ENCODE results near the gene SLC24A4.

The SLC24A4 gene

DNA sequence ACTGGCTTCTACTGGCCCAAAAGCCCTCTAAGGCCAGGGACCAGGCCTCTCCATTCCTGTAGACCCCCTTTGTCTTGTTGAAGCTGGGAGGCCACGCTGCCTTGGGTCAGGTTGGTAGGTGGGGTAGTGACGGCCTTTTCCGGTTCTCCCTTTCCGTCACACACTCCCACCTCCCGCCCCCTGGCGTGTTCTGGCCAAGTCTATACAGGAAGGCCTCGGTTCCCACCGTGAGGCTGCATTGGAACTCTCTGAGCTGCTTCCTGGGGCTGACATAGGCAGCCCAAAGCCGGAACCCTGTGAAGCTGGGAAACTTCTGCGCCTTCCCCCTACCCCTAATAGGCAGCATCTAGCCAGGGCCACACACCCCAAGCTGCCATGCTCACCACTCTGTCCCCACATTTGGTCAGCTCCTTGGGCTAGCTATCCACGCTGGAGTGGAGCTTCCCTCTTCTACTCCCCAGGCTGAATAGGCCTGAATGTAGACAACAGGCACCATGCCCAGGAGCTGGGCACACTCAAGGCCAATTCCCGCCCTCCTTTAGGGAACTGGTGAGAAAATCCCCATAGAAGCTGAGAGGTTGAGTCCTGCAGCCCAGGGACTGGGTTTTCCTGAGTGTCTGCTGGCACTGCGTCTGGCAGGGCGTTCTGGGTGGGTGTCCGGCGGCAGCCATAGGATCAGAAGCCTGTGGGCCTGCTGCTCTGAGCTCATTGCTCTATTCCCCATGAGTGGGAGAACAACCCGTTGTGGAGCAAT lies 226.3 kb downstream of the SLC24A4 start:
- Histone ChIP-seq H3K4me2 (ENCODE audit: low read length) (no peak overlapping the region), H4K20me1 (ENCODE audit: control insufficient read depth, insufficient read depth, low read depth, low read length) (peaks cover 14% of the 10 kb centered on the region), H3K27ac (ENCODE audit: low read depth, low read length) (no peak overlapping the region), H3K36me3 (ENCODE audit: control insufficient read depth, low read length) (no peaks in the 10 kb centered on the region), H3K4me3 (ENCODE audit: low read length) (no peak overlapping the region), H3K9me3 (ENCODE audit: control insufficient read depth, insufficient read depth, low read length) (no peaks in the 10 kb centered on the region), H3K9me2 (replicated peaks; ENCODE audit: control insufficient read depth, low read length) (no peaks in the 10 kb centered on the region), H3K4me1 (ENCODE audit: control insufficient read depth, low read length) (peaks cover 18% of the 10 kb centered on the region), H3F3A (ENCODE audit: control insufficient read depth, insufficient read depth) (no peaks in the 10 kb centered on the region), H3K79me2 (ENCODE audit: control insufficient read depth, low read length) (no peaks in the 10 kb centered on the region), H3K27me3 (ENCODE audit: control insufficient read depth, low read length) (peaks cover 45% of the 10 kb centered on the region)
- TF ChIP-seq, protein P1, sequence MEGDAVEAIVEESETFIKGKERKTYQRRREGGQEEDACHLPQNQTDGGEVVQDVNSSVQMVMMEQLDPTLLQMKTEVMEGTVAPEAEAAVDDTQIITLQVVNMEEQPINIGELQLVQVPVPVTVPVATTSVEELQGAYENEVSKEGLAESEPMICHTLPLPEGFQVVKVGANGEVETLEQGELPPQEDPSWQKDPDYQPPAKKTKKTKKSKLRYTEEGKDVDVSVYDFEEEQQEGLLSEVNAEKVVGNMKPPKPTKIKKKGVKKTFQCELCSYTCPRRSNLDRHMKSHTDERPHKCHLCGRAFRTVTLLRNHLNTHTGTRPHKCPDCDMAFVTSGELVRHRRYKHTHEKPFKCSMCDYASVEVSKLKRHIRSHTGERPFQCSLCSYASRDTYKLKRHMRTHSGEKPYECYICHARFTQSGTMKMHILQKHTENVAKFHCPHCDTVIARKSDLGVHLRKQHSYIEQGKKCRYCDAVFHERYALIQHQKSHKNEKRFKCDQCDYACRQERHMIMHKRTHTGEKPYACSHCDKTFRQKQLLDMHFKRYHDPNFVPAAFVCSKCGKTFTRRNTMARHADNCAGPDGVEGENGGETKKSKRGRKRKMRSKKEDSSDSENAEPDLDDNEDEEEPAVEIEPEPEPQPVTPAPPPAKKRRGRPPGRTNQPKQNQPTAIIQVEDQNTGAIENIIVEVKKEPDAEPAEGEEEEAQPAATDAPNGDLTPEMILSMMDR (IDR thresholded peaks at IDR 0.05; ENCODE audit: low read depth, low read length, poor library complexity, severe bottlenecking), result no peak
- no peak for TF ChIP-seq EZH2phosphoT487 (IDR thresholded peaks at IDR 0.05; ENCODE audit: borderline replicate concordance, low read length)

DNA sequence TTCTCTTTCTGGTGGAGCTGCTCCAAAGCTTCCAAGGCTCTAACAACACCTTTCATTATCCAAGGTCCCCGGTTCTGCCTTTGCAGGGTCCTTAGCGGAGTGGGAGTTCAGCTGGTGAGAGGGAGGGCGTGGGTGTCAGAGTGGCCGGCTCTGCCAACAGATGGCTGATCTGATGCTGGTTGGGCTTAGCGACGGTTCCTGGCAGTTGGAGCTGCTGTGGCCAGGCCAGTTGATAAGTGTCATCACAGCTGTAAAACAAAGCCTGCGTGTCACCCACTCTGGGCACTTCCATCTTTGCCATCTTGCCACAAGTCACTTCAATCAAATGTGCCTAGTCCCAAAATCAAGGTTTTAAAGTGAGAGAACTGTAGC lies 226.9 kb downstream of the SLC24A4 start:
- no peaks in the 10 kb centered on the region for H3K9me3 ChIP-seq (ENCODE audit: control insufficient read depth, insufficient read depth, low read length)
- no peak overlapping the region for H3K4me3 ChIP-seq (ENCODE audit: low read length)
- peaks cover 45% of the 10 kb centered on the region for H3K27me3 ChIP-seq (ENCODE audit: control insufficient read depth, low read length)
- no peaks in the 10 kb centered on the region for H3K79me2 ChIP-seq (ENCODE audit: control insufficient read depth, low read length)
- TF ChIP-seq, protein P1 (IDR thresholded peaks at IDR 0.05; ENCODE audit: low read depth, low read length, poor library complexity, severe bottlenecking), result no peak
- no peak for TF ChIP-seq EZH2phosphoT487 (IDR thresholded peaks at IDR 0.05; ENCODE audit: borderline replicate concordance, low read length)
- H3K4me1 ChIP-seq (ENCODE audit: control insufficient read depth, low read length), result peaks cover 18% of the 10 kb centered on the region
- H4K20me1 ChIP-seq (ENCODE audit: control insufficient read depth, insufficient read depth, low read depth, low read length), result peaks cover 14% of the 10 kb centered on the region
- no peak overlapping the region for H3K4me2 ChIP-seq (ENCODE audit: low read length)
- H3F3A ChIP-seq (ENCODE audit: control insufficient read depth, insufficient read depth), result no peaks in the 10 kb centered on the region
- H3K27ac ChIP-seq (ENCODE audit: low read depth, low read length), result no peak overlapping the region
- no peaks in the 10 kb centered on the region for H3K36me3 ChIP-seq (ENCODE audit: control insufficient read depth, low read length)
- no peaks in the 10 kb centered on the region for H3K9me2 ChIP-seq (replicated peaks; ENCODE audit: control insufficient read depth, low read length)
